Measurements from ENCODE around the gene KDM4B. TPM values are rescaled to one million over a fixed set of nuclear protein-coding genes. Genes with fewer than 3 reads are reported as not detected.
"Not testable (repeated sequence)": the region's sequence is repeated elsewhere in the genome, so short reads cannot be mapped to it uniquely, and the experiment has no call there.

The KDM4B gene
- total RNA-seq, 4 donors from 2014 or later, result 18.4 to 94.7 (median 25.6) TPM

- Histone ChIP-seq H3K4me1 (no peaks in the 10 kb centered on the region), H3K27me3 (no peaks in the 10 kb centered on the region), H3K9me3 (no peaks in the 10 kb centered on the region), H3K36me3 (no peaks in the 10 kb centered on the region), H3K27ac (no peak overlapping the region), H3K4me3 (no peak overlapping the region)
- intact Hi-C loops (cut with DNase I; ENCODE audit: low total_unique reads), result no loop called here
- no peak for DNase-seq
- no peak for TF ChIP-seq CTCF (IDR thresholded peaks at IDR 0.05)
- TF ChIP-seq POLR2A (IDR thresholded peaks at IDR 0.05), result no peak
Measured at GRCh38 chr19:4932711-4933110, 36.2 kb upstream of the KDM4B start.

GRCh38 chr19:4933528-4933927 lies 35.4 kb upstream of the KDM4B start:
- DNase-seq, result no peak
- intact Hi-C loops (cut with DNase I; ENCODE audit: low total_unique reads), result no loop called here

DNA sequence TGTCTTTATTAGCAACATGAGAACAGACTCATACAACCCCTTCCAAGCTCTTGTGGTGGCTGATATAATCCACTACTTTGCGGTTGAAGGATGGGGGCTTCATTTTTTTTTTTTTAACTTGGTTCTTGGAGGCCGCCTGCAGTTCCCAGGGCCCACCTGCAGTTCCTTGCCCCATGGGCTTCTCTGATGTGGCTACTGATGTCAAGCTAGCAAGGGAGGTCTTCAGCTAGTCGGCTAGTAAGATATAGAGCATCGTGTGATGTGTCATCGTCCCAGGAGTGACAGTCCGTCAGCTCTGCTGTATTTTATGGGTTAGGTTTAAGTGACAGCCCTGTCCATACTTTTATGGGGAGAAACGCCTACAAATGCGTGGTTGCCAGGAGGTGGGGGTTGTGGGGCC lies 33.5 kb upstream of the KDM4B start:
- intact Hi-C loops (cut with DNase I; ENCODE audit: low total_unique reads), result no loop called here
- Histone ChIP-seq H3K36me3 (no peaks in the 10 kb centered on the region), H3K4me3 (no peak overlapping the region), H3K27me3 (no peaks in the 10 kb centered on the region), H3K9me3 (no peaks in the 10 kb centered on the region), H3K4me1 (no peaks in the 10 kb centered on the region), H3K27ac (no peak overlapping the region)
- no peak for DNase-seq
- TF ChIP-seq CTCF (IDR thresholded peaks at IDR 0.05) (no peak), POLR2A (IDR thresholded peaks at IDR 0.05) (no peak)

More at GRCh38 chr19:4933528-4933927, 35.4 kb upstream of the KDM4B start:
- no peaks in the 10 kb centered on the region for H3K4me1 ChIP-seq
- no peak overlapping the region for H3K27ac ChIP-seq
- no peaks in the 10 kb centered on the region for H3K9me3 ChIP-seq
- H3K36me3 ChIP-seq, result no peaks in the 10 kb centered on the region
- H3K27me3 ChIP-seq, result no peaks in the 10 kb centered on the region
- TF ChIP-seq POLR2A (IDR thresholded peaks at IDR 0.05) (no peak), CTCF (IDR thresholded peaks at IDR 0.05) (no peak)
- no peak overlapping the region for H3K4me3 ChIP-seq

- H3K27me3 ChIP-seq, result no peaks in the 10 kb centered on the region
- H3K9me3 ChIP-seq, result no peaks in the 10 kb centered on the region
- TF ChIP-seq POLR2A (IDR thresholded peaks at IDR 0.05), result no peak
- TF ChIP-seq CTCF (IDR thresholded peaks at IDR 0.05), result no peak
- no peak overlapping the region for H3K4me3 ChIP-seq
- intact Hi-C loops (cut with DNase I; ENCODE audit: low total_unique reads), result no loop called here
- DNase-seq, result no peak
- H3K36me3 ChIP-seq, result no peaks in the 10 kb centered on the region
- no peak overlapping the region for H3K27ac ChIP-seq
- H3K4me1 ChIP-seq, result no peaks in the 10 kb centered on the region
Measured at GRCh38 chr19:4937060-4937459, 31.9 kb upstream of the KDM4B start.

DNA sequence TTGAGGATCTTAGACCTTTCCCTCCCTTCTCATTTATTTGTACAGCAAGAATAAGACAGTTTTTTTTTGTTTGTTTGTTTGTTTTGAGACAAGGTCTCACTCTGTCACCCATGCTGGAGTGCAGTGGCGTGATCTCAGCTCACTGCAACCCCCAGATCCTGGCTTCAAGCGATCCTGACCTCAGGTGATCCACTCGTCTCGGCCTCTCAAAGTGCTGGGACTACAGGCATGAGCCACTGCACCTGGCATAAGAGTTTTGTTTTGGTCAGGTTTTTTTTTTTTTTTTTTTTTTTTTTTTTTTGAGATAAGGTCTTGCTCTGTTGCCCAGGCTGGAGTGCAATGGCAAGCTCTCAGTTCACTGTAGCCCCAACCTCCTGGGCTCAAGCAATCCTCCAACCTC lies 30.5 kb upstream of the KDM4B start:
- DNase-seq; H3K9me3 ChIP-seq; H3K36me3 ChIP-seq; H3K4me3 ChIP-seq; intact Hi-C loops (cut with DNase I; ENCODE audit: low total_unique reads); H3K27ac ChIP-seq; H3K27me3 ChIP-seq; H3K4me1 ChIP-seq: not testable (repeated sequence)

- Histone ChIP-seq H3K27ac (no peak overlapping the region), H3K9me3 (no peaks in the 10 kb centered on the region), H3K4me1 (no peaks in the 10 kb centered on the region), H3K36me3 (no peaks in the 10 kb centered on the region), H3K4me3 (no peak overlapping the region), H3K27me3 (no peaks in the 10 kb centered on the region)
- TF ChIP-seq CTCF (IDR thresholded peaks at IDR 0.05) (no peak), POLR2A (IDR thresholded peaks at IDR 0.05) (no peak)
- no peak for DNase-seq
- intact Hi-C loops (cut with DNase I; ENCODE audit: low total_unique reads), result no loop called here
Measured at GRCh38 chr19:4939466-4939865, 29.4 kb upstream of the KDM4B start.

- H3K36me3 ChIP-seq; intact Hi-C loops (cut with DNase I; ENCODE audit: low total_unique reads); H3K9me3 ChIP-seq: not testable (repeated sequence)
Measured at GRCh38 chr19:4941638-4942169, 27.2 kb upstream of the KDM4B start.

GRCh38 chr19:4950650-4951049 lies 18.3 kb upstream of the KDM4B start:
- H3K27me3 ChIP-seq; H3K27ac ChIP-seq; intact Hi-C loops (cut with DNase I; ENCODE audit: low total_unique reads); H3K4me1 ChIP-seq; H3K36me3 ChIP-seq; H3K9me3 ChIP-seq; DNase-seq; H3K4me3 ChIP-seq: not testable (repeated sequence)

More at GRCh38 chr19:4941638-4942169, 27.2 kb upstream of the KDM4B start:
- not testable (repeated sequence) for H3K27ac ChIP-seq, H3K4me1 ChIP-seq, DNase-seq, H3K27me3 ChIP-seq, H3K4me3 ChIP-seq

Data from uterus (tissue), 4 donors.